WTC11 (cell line): Measurements from ENCODE around the gene FAM118B. TPM values are rescaled to one million over a fixed set of nuclear protein-coding genes. Genes with fewer than 3 reads are reported as not detected.

Experiments
- ATAC-seq: fragments of 200-7000 bp; cut with Tn5 transposase; 2 replicates; pipeline ENCODE4 v1.10.0; 2021; ENCODE audit warnings: mild to moderate bottlenecking, moderate library complexity
- CTCF ChIA-PET: fragments of 300-600 bp; sonication (Branson Sonifier 250); formaldehyde crosslinking; loops from one replicate; lab custom pipeline; 2021; ENCODE audit warnings: antibody characterized with exemption; lab: Charles Lee
- POLR2A ChIA-PET: fragments of 350-600 bp; sonication (Branson Sonifier 250); formaldehyde crosslinking; loops from one replicate; lab custom pipeline; 2021; ENCODE audit warnings: antibody characterized with exemption; lab: Charles Lee
- DNase-seq: peaks from one replicate; pipeline ENCODE4 v3.0.0; 2021; ENCODE audit warnings: low spot score
- H3K27ac Mint-ChIP-seq: 2 replicates; pipeline ENCODE4 v1.8.0; 2021; ENCODE audit warnings: mixed read lengths
- H3K27me3 Mint-ChIP-seq: 2 replicates; pipeline ENCODE4 v1.8.0; 2021; ENCODE audit warnings: low read depth, mild to moderate bottlenecking, moderate library complexity, mixed read lengths
- H3K36me3 Mint-ChIP-seq: 2 replicates; pipeline ENCODE4 v1.8.0; 2021; ENCODE audit warnings: mixed read lengths
- H3K4me1 Mint-ChIP-seq: 2 replicates; pipeline ENCODE4 v1.8.0; 2022; ENCODE audit warnings: mixed read lengths
- H3K4me3 Mint-ChIP-seq: 2 replicates; pipeline ENCODE4 v1.8.0; 2021; ENCODE audit warnings: mild to moderate bottlenecking, moderate library complexity, mixed read lengths
- H3K9me3 Mint-ChIP-seq: 2 replicates; pipeline ENCODE4 v1.8.0; 2021; ENCODE audit warnings: mixed read lengths
- AR ChIP-seq: fragments of 250-450 bp; sonication (Bioruptor Pico); IDR thresholded peaks from 2 replicates; pipeline ENCODE4 v1.9.0; 2021; ENCODE audit warnings: mild to moderate bottlenecking
- CTCF ChIP-seq: fragments of 200-600 bp; IDR thresholded peaks from 2 replicates; pipeline ENCODE4 v1.8.0; 2022; ENCODE audit warnings: antibody characterized with exemption
- ELF4 ChIP-seq: sonication (generic); formaldehyde crosslinking; IDR thresholded peaks from 2 replicates; pipeline ENCODE4 v1.8.1; 2022; ENCODE audit warnings: low read depth, mild to moderate bottlenecking, moderate library complexity, missing genetic modification reagents
- ESRRA ChIP-seq: sonication (generic); formaldehyde crosslinking; IDR thresholded peaks from 2 replicates; pipeline ENCODE4 v1.8.1; 2022; ENCODE audit warnings: mild to moderate bottlenecking, missing genetic modification reagents, borderline replicate concordance
- ETV6 ChIP-seq: sonication (generic); formaldehyde crosslinking; IDR thresholded peaks from 2 replicates; pipeline ENCODE4 v1.8.1; 2022; ENCODE audit warnings: mild to moderate bottlenecking, missing genetic modification reagents
- JUN ChIP-seq: sonication (generic); formaldehyde crosslinking; IDR thresholded peaks from 2 replicates; pipeline ENCODE4 v1.8.0; 2023; ENCODE audit warnings: mild to moderate bottlenecking, missing genetic modification reagents
- NFATC4 ChIP-seq: fragments of 250-450 bp; sonication (Bioruptor Pico); IDR thresholded peaks from 2 replicates; pipeline ENCODE4 v1.9.0; 2021; ENCODE audit warnings: mild to moderate bottlenecking
- NFE2L1 ChIP-seq: sonication (generic); formaldehyde crosslinking; IDR thresholded peaks from 2 replicates; pipeline ENCODE4 v1.8.1; 2023; ENCODE audit warnings: missing genetic modification reagents
- RELA ChIP-seq: sonication (generic); formaldehyde crosslinking; IDR thresholded peaks from 2 replicates; pipeline ENCODE4 v1.8.1; 2022; ENCODE audit warnings: missing genetic modification reagents, mild to moderate bottlenecking, borderline replicate concordance
- RORB ChIP-seq: fragments of 250-450 bp; sonication (Bioruptor Pico); IDR thresholded peaks from 2 replicates; pipeline ENCODE4 v1.9.0; 2021; ENCODE audit warnings: mild to moderate bottlenecking
- SP1 ChIP-seq: sonication (generic); formaldehyde crosslinking; conservative IDR thresholded peaks from 2 replicates; pipeline ENCODE4 v1.8.1; 2022; ENCODE audit warnings: missing genetic modification reagents
- ZNF121 ChIP-seq: sonication (generic); formaldehyde crosslinking; IDR thresholded peaks from 2 replicates; pipeline ENCODE4 v1.8.0; 2023; ENCODE audit warnings: missing genetic modification reagents
- ZNF416 ChIP-seq: fragments of 250-450 bp; sonication (Bioruptor Pico); IDR thresholded peaks from 2 replicates; pipeline ENCODE4 v1.9.0; 2021; ENCODE audit warnings: mild to moderate bottlenecking, inconsistent platforms
- total RNA-seq: library from RNA; stranded (reverse); gene quantifications from 3 replicates; pipeline ENCODE4 v1.2.3, GENCODE V29; 2021
- TF ChIP-seq, protein P1 (sequence below): sonication (generic); formaldehyde crosslinking; IDR thresholded peaks from 2 replicates; pipeline ENCODE4 v1.8.0; 2022; ENCODE audit warnings: mild to moderate bottlenecking, missing genetic modification reagents
- TF ChIP-seq, protein P2 (sequence below): sonication (generic); formaldehyde crosslinking; IDR thresholded peaks from 2 replicates; pipeline ENCODE4 v1.8.1; 2023; ENCODE audit warnings: mild to moderate bottlenecking, missing genetic modification reagents, borderline replicate concordance

The FAM118B gene
- total RNA-seq, 1 experiment from 2014 or later, result 35.3 TPM

DNA sequence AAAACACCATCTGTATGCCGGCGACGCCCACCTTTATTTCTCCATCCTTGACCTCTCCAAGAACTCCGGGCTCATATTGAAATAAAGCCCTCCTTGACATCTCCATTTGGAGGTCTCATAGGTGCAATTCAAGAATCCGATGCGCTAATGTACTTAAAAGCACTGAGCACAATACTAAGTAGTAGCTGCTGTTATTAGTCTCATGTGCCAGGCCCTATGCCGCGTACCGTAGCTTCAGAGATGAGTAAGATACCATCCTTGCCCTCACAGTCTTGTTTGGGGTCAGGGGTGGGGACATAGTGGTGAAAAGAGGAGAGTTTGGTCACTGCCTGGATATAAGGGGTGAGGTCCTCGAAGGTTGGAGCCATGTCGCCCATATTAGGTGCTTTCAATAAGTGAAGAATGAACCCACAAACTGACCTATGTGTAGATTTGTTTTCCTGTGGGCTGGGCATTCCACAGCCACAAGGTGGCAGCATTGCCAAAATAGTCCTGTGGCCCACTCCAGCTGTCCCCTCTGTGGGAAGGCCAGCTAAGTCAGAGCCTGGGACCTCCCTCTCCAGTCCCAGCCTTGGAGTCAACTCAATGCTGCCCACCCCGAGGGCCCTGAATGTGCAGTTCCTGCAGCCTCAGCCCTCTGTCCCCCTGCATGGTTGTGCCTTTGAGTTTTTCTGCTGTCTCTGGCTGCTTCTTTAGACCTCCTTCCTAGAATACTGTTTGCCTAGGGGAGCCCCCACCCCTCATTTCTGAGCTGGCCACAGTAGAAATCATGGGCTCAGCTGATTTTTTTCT is 98.8 kb downstream of the FAM118B start:
- H3K27ac Mint-ChIP-seq, result no peak overlapping the region
- POLR2A ChIA-PET, result interaction anchor here (0.9 kb wide), 1 partner anchor 60 kb away, joined by 3 read pairs; no protein-coding TSS in a partner anchor
- peak; percentile 82 for DNase-seq
- 0 out of 2 replicates have a peak, but pooled peaks cover 4% of the 10 kb centered on the region for H3K4me1 Mint-ChIP-seq
- CTCF ChIA-PET, result interaction anchor here (0.5 to 2.0 kb wide), 48 partner anchors 9 to 324 kb away, joined by 3 to 37 read pairs (median 4); partner anchors contain the start of genes FOXRED1, SRPRA, ST3GAL4 and TIRAP
- H3K4me3 Mint-ChIP-seq, result no peak overlapping the region
- no peaks in the 10 kb centered on the region for H3K27me3 Mint-ChIP-seq
- peak; percentile 95 for ATAC-seq
- TF ChIP-seq ZNF121 (CRISPR knock-in tag) (peak; percentile 97), RELA (no peak), JUN (CRISPR knock-in tag) (no peak), CTCF (peak; percentile 56; the same call in 1 of the 2 replicates), RORB (no peak)
- peaks cover 5% of the 10 kb centered on the region; the same call in 1 of the 2 replicates for H3K9me3 Mint-ChIP-seq
- H3K36me3 Mint-ChIP-seq, result peaks cover 37% of the 10 kb centered on the region

GRCh38 chr11:126310992-126311310 is 99.4 kb downstream of the FAM118B start:
- H3K27ac Mint-ChIP-seq, result no peak overlapping the region
- H3K4me3 Mint-ChIP-seq, result no peak overlapping the region
- peaks cover 5% of the 10 kb centered on the region; the same call in 1 of the 2 replicates for H3K9me3 Mint-ChIP-seq
- ChIA-PET CTCF (interaction anchor here (0.5 to 2.0 kb wide), 48 partner anchors 8 to 324 kb away, joined by 3 to 37 read pairs (median 4); partner anchors contain the start of genes FOXRED1, SRPRA, ST3GAL4 and TIRAP), POLR2A (interaction anchor here (0.9 kb wide), 1 partner anchor 59 kb away, joined by 3 read pairs; no protein-coding TSS in a partner anchor)
- TF ChIP-seq, protein P1, sequence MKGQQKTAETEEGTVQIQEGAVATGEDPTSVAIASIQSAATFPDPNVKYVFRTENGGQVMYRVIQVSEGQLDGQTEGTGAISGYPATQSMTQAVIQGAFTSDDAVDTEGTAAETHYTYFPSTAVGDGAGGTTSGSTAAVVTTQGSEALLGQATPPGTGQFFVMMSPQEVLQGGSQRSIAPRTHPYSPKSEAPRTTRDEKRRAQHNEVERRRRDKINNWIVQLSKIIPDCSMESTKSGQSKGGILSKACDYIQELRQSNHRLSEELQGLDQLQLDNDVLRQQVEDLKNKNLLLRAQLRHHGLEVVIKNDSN (CRISPR knock-in tag), result no peak
- TF ChIP-seq, protein P2, sequence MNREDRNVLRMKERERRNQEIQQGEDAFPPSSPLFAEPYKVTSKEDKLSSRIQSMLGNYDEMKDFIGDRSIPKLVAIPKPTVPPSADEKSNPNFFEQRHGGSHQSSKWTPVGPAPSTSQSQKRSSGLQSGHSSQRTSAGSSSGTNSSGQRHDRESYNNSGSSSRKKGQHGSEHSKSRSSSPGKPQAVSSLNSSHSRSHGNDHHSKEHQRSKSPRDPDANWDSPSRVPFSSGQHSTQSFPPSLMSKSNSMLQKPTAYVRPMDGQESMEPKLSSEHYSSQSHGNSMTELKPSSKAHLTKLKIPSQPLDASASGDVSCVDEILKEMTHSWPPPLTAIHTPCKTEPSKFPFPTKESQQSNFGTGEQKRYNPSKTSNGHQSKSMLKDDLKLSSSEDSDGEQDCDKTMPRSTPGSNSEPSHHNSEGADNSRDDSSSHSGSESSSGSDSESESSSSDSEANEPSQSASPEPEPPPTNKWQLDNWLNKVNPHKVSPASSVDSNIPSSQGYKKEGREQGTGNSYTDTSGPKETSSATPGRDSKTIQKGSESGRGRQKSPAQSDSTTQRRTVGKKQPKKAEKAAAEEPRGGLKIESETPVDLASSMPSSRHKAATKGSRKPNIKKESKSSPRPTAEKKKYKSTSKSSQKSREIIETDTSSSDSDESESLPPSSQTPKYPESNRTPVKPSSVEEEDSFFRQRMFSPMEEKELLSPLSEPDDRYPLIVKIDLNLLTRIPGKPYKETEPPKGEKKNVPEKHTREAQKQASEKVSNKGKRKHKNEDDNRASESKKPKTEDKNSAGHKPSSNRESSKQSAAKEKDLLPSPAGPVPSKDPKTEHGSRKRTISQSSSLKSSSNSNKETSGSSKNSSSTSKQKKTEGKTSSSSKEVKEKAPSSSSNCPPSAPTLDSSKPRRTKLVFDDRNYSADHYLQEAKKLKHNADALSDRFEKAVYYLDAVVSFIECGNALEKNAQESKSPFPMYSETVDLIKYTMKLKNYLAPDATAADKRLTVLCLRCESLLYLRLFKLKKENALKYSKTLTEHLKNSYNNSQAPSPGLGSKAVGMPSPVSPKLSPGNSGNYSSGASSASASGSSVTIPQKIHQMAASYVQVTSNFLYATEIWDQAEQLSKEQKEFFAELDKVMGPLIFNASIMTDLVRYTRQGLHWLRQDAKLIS (CRISPR knock-in tag), result no peak
- no peak for TF ChIP-seq NFE2L1 (CRISPR knock-in tag)
- no peak for TF ChIP-seq SP1 (CRISPR knock-in tag)
- no peak for TF ChIP-seq ZNF416
- no peak for TF ChIP-seq RORB
- H3K27me3 Mint-ChIP-seq, result no peaks in the 10 kb centered on the region
- DNase-seq (no peak), ATAC-seq (no peak)
- H3K36me3 Mint-ChIP-seq, result peaks cover 37% of the 10 kb centered on the region
- 0 out of 2 replicates have a peak, but pooled peaks cover 2% of the 10 kb centered on the region for H3K4me1 Mint-ChIP-seq

GRCh38 chr11:126311401-126312291 is 100.1 kb downstream of the FAM118B start:
- ATAC-seq (no peak), DNase-seq (no peak)
- H3K4me3 Mint-ChIP-seq, result no peak overlapping the region
- no peak overlapping the region for H3K27ac Mint-ChIP-seq
- H3K4me1 Mint-ChIP-seq, result 0 out of 2 replicates have a peak, but pooled peaks cover 2% of the 10 kb centered on the region
- no peaks in the 10 kb centered on the region for H3K27me3 Mint-ChIP-seq
- CTCF ChIA-PET, result interaction anchor here (0.7 to 2.0 kb wide), 21 partner anchors 8 to 295 kb away, joined by 3 to 37 read pairs (median 5); partner anchors contain the start of gene ST3GAL4
- H3K9me3 Mint-ChIP-seq, result peaks cover 5% of the 10 kb centered on the region; the same call in 1 of the 2 replicates
- POLR2A ChIA-PET, result interaction anchor here (0.9 kb wide), 1 partner anchor 58 kb away, joined by 3 read pairs; no protein-coding TSS in a partner anchor
- peaks cover 40% of the 10 kb centered on the region for H3K36me3 Mint-ChIP-seq
- TF ChIP-seq ETV6 (CRISPR knock-in tag) (no peak), ELF4 (CRISPR knock-in tag) (no peak), ESRRA (no peak), NFATC4 (CRISPR knock-in tag) (no peak), AR (CRISPR knock-in tag) (no peak)
